ENCODE data around the gene ALDH8A1.

The ALDH8A1 gene

DNA sequence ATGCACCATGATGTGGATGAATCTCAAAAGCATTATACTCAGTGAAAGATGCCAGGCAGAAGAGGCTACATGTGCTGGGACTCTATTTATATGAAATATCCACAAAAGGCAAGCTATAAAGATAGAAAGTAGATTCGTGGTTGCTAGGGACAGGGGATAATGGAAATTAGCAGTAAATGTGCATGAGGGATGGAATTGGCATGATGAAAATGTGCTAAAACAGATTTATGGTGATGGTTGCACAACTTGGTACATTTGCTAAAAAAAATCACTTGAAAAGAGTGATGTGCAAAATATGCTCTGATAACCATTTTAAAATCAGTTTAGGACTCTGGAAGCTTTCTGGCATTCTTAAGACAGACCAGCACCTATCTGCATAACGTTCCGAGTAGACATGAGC lies 61.6 kb downstream of the ALDH8A1 start:
- DNase-seq (ENCODE audit: insufficient read length, low spot score) (no peak), FAIRE-seq (no peak)
- TF ChIP-seq POLR2A (IDR thresholded peaks at IDR 0.05; ENCODE audit: low read depth, low read length): no peak

DNA sequence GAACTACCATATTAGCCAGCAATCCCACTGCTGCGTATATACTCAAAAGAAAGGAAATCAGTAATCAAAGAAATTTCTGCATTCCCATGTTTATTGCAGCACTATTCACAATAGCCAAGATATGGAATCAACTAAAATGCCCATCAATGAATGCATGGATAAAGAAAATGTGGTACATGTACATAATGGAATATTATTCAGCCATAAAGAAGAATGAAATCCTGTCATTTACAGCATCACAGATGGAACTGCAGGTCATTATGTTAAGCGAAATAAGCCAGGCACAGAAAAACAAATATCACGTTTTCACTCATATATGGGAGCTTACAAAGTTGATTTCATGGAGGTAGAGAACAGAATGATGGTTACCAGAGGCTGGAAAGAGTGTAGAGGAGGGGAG lies 65.1 kb downstream of the ALDH8A1 start:
- DNase-seq (ENCODE audit: insufficient read length, low spot score) (no peak), FAIRE-seq (no peak)
- no peak for TF ChIP-seq POLR2A (IDR thresholded peaks at IDR 0.05; ENCODE audit: low read depth, low read length)

DNA sequence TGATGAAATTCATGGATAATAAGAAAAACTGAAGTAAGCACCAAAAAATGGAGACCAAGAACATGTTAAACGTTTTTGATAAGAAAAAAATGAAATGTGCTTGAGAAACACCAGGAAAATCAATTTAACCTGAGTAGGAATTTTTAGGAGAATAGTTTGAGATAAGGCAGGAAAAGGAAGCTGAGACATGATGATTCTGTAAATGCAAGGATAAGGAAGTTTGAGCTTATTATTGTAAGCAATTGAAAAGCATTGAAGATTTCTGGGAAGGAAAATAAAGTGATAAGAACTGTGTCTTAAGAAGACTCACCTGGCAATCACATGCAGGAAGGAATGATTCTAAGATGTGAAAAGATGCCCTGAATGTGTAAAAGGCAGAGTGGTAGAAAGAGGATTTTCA lies 66.6 kb downstream of the ALDH8A1 start:
- TF ChIP-seq POLR2A (IDR thresholded peaks at IDR 0.05; ENCODE audit: low read depth, low read length): no peak
- FAIRE-seq: no peak
- DNase-seq (ENCODE audit: insufficient read length, low spot score): no peak

DNA sequence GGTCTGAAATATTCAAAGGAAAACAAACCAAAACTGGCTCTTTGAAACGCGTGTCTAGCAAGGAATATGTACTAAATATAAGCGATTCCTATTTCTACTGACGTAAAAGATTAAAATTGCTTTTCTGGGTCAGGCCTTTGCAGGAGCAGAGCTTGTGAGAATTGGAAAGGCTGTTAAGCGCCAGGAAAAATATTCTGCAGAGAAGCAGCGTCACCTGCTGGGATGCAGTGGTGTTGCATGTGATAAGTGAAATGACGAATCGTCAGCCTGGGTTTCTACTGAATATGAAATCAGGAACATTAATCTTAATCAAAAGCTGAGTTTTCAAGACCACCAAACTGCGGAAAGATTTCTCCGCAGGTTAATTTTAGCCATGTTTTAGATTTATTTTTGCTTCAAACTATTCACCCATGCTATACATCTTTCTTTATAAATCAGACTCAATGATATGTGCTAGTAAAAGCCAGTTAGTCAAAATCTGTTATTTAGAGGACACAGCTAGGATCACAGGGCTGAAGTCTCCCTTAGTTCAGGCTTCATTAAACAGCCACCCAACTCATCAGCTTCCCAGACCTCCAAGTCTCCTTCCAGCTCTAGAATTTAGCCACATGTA lies 67.4 kb downstream of the ALDH8A1 start:
- FAIRE-seq (no peak), DNase-seq (ENCODE audit: insufficient read length, low spot score) (peak; percentile 8)

DNA sequence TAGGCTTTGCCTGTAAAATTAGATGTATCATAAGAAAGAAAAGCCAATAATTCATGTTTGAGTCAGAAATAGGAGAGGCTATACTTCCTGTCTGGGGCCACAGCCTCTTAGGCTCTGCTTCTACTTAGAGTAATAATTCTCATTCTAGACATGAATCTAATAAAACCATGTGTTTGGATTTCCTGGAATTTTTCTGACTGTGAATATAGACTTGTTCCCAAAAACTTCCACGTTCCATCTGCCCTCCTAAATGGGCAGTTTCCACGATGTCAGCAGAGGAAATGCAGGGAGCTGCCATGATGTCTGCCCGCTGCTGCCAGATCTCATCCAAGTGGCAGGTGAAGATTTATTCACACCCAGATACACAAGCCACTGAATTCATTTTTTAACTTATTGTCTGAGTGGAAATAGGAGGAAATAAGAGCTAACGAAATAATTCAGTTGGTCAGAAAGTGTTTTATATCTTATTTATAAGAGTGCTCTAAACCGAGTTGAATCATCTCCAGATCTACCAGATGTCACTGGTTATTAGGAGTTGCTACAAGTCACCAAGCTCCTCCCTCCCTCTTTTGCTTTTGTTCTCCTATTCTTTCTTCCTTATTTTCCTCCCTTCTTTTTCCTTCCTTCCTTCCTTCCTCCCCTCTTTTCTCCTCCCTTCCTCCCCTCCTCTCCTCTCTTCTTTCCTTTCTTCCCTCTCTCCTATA lies 69.3 kb downstream of the ALDH8A1 start:
- DNase-seq (ENCODE audit: insufficient read length, low spot score) (no peak), FAIRE-seq (no peak)
- no peak for TF ChIP-seq POLR2A (IDR thresholded peaks at IDR 0.05; ENCODE audit: low read depth, low read length)

More for the DNA sequence above, 67.4 kb downstream of the ALDH8A1 start:
- no peak for TF ChIP-seq POLR2A (IDR thresholded peaks at IDR 0.05; ENCODE audit: low read depth, low read length)

DNA sequence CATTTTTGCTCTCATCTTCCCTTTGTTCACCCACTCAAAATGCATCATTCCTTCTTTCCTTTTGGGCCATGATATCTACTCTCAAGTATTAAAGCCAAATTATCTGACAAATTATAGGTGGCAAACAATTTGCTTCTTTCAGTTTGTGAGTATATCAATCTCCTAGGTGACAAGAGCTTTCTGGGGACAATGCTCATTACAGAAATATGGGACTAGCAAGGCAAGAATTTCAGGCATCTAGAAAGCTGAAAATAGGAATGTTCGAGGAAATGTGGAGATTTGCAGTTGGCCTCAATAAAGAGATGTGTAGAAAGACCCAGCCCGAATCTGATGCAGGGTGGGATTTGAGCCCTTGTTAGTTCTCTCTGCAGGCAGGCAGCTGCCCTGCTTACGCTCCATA lies 71.8 kb downstream of the ALDH8A1 start:
- TF ChIP-seq POLR2A (IDR thresholded peaks at IDR 0.05; ENCODE audit: low read depth, low read length): no peak
- DNase-seq (ENCODE audit: insufficient read length, low spot score) (no peak), FAIRE-seq (no peak)

GRCh38 chr6:134875367-134875766 lies 74.5 kb downstream of the ALDH8A1 start:
- FAIRE-seq (no peak), DNase-seq (ENCODE audit: insufficient read length, low spot score) (no peak)

GRCh38 chr6:134873500-134874388 lies 76.2 kb downstream of the ALDH8A1 start:
- no peak for DNase-seq (ENCODE audit: insufficient read length, low spot score)
- FAIRE-seq: no peak
- TF ChIP-seq POLR2A (IDR thresholded peaks at IDR 0.05; ENCODE audit: low read depth, low read length): no peak

More at GRCh38 chr6:134875367-134875766, 74.5 kb downstream of the ALDH8A1 start:
- no peak for TF ChIP-seq POLR2A (IDR thresholded peaks at IDR 0.05; ENCODE audit: low read depth, low read length)

- DNase-seq (ENCODE audit: insufficient read length, low spot score) (no peak), FAIRE-seq (no peak)
- TF ChIP-seq POLR2A (IDR thresholded peaks at IDR 0.05; ENCODE audit: low read depth, low read length): no peak
These were observed 79.0 kb downstream of the ALDH8A1 start for GRCh38 chr6:134870677-134871498.

DNA sequence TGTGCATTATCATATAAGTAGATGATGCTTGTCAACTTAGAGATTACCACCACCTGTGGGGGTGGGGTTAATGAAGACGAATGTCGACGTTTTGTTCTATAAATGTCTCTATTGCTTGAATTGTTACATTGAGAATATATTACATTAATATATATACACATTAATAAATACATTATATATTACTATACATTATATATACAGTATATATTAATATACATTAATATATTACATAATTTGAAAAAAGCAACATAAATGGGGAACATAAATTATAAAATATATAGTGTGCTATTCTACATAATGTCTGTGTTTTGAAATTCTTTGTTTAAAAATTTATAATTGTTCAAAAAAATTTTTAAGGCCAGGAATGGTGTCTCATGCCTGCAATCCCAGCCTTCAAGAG lies 81.1 kb downstream of the ALDH8A1 start:
- DNase-seq (ENCODE audit: insufficient read length, low spot score) (no peak), FAIRE-seq (no peak)
- no peak for TF ChIP-seq POLR2A (IDR thresholded peaks at IDR 0.05; ENCODE audit: low read depth, low read length)
